ENCODE data around the gene KLHL22.

The KLHL22 gene

DNA sequence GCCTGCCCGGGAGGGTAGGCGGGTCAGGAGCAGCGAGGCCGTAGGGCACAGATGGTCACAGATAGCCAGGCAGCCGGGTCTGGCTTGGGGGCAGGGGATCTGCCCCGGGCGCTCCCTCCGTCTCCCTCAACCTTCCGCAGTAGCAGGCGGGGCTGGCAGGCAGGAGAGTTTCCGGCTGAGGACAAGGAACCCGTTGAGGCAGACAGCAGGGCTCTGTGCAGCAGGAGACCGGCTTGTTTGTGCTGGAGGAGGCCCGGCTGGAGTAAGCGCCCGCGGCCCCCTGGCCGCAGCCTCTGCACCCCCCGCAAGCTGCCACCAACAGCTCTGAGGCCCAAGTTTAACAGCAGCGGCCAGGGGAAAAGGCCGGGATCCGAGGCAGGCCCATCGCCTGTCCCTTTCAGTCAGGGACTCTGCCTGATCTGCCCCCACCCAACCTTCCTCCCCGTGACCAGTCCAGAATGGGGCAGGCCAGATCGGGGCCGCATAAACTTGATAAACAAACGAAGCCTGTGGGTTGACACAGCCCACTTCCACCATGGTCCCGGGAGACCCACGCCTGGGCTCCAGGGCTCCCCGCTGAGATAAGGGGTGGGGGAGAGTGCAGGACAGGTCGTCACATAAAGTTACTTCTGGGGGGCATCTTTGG, 71.6 kb downstream of the KLHL22 start:
- Histone ChIP-seq H3K36me3 (replicated peaks; ENCODE audit: insufficient read depth, low read length) (no peaks in the 10 kb centered on the region), H3K9me2 (replicated peaks; ENCODE audit: insufficient read depth, low read length) (no peaks in the 10 kb centered on the region), H3K79me2 (ENCODE audit: low read length) (no peaks in the 10 kb centered on the region), H3K9me3 (replicated peaks; ENCODE audit: insufficient read depth, low read length) (no peaks in the 10 kb centered on the region), H3K9ac (ENCODE audit: low read length) (no peak overlapping the region), H3F3A (ENCODE audit: insufficient read depth, low read length) (no peaks in the 10 kb centered on the region), H3K4me3 (ENCODE audit: low read length) (no peak overlapping the region), H3K27me3 (replicated peaks; ENCODE audit: insufficient read depth, low read length) (peaks cover 46% of the 10 kb centered on the region), H2AFZ (ENCODE audit: low read length) (no peak overlapping the region), H3K4me1 (ENCODE audit: low read length) (no peaks in the 10 kb centered on the region), H4K20me1 (ENCODE audit: insufficient read depth, low read length) (no peaks in the 10 kb centered on the region), H3K27ac (ENCODE audit: low read length) (no peak overlapping the region), H3K4me2 (ENCODE audit: low read depth, low read length) (no peak overlapping the region)
- no peak for DNase-seq
- TF ChIP-seq EZH2phosphoT487 (IDR thresholded peaks at IDR 0.05; ENCODE audit: low read length): no peak
- TF ChIP-seq, protein P1, sequence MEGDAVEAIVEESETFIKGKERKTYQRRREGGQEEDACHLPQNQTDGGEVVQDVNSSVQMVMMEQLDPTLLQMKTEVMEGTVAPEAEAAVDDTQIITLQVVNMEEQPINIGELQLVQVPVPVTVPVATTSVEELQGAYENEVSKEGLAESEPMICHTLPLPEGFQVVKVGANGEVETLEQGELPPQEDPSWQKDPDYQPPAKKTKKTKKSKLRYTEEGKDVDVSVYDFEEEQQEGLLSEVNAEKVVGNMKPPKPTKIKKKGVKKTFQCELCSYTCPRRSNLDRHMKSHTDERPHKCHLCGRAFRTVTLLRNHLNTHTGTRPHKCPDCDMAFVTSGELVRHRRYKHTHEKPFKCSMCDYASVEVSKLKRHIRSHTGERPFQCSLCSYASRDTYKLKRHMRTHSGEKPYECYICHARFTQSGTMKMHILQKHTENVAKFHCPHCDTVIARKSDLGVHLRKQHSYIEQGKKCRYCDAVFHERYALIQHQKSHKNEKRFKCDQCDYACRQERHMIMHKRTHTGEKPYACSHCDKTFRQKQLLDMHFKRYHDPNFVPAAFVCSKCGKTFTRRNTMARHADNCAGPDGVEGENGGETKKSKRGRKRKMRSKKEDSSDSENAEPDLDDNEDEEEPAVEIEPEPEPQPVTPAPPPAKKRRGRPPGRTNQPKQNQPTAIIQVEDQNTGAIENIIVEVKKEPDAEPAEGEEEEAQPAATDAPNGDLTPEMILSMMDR (IDR thresholded peaks at IDR 0.05; ENCODE audit: low read length): no peak
- TF ChIP-seq EZH2 (optimal IDR thresholded peaks at IDR 0.05; ENCODE audit: low read depth, low read length): no peak

- H3K27me3 ChIP-seq (replicated peaks; ENCODE audit: insufficient read depth, low read length): peaks cover 38% of the 10 kb centered on the region
- no peaks in the 10 kb centered on the region for H3K9me3 ChIP-seq (replicated peaks; ENCODE audit: insufficient read depth, low read length)
- H3F3A ChIP-seq (ENCODE audit: insufficient read depth, low read length): no peaks in the 10 kb centered on the region
- H2AFZ ChIP-seq (ENCODE audit: low read length): no peak overlapping the region
- no peak for DNase-seq
- H3K4me2 ChIP-seq (ENCODE audit: low read depth, low read length): no peak overlapping the region
- no peaks in the 10 kb centered on the region for H3K79me2 ChIP-seq (ENCODE audit: low read length)
- H3K27ac ChIP-seq (ENCODE audit: low read length): no peak overlapping the region
- H3K9ac ChIP-seq (ENCODE audit: low read length): no peak overlapping the region
- no peaks in the 10 kb centered on the region for H4K20me1 ChIP-seq (ENCODE audit: insufficient read depth, low read length)
- H3K9me2 ChIP-seq (replicated peaks; ENCODE audit: insufficient read depth, low read length): no peaks in the 10 kb centered on the region
- H3K36me3 ChIP-seq (replicated peaks; ENCODE audit: insufficient read depth, low read length): no peaks in the 10 kb centered on the region
- TF ChIP-seq EZH2phosphoT487 (IDR thresholded peaks at IDR 0.05; ENCODE audit: low read length) (no peak), EZH2 (optimal IDR thresholded peaks at IDR 0.05; ENCODE audit: low read depth, low read length) (no peak)
- TF ChIP-seq, protein P1 (IDR thresholded peaks at IDR 0.05; ENCODE audit: low read length): no peak
- no peak overlapping the region for H3K4me3 ChIP-seq (ENCODE audit: low read length)
- H3K4me1 ChIP-seq (ENCODE audit: low read length): no peaks in the 10 kb centered on the region
Measured at GRCh38 chr22:20423008-20423905, 72.3 kb downstream of the KLHL22 start.

- no peaks in the 10 kb centered on the region for H3F3A ChIP-seq (ENCODE audit: insufficient read depth, low read length)
- no peaks in the 10 kb centered on the region for H3K79me2 ChIP-seq (ENCODE audit: low read length)
- no peak for DNase-seq
- no peaks in the 10 kb centered on the region for H3K9me2 ChIP-seq (replicated peaks; ENCODE audit: insufficient read depth, low read length)
- no peak overlapping the region for H3K27ac ChIP-seq (ENCODE audit: low read length)
- no peaks in the 10 kb centered on the region for H3K36me3 ChIP-seq (replicated peaks; ENCODE audit: insufficient read depth, low read length)
- H3K27me3 ChIP-seq (replicated peaks; ENCODE audit: insufficient read depth, low read length): peaks cover 37% of the 10 kb centered on the region
- H3K4me3 ChIP-seq (ENCODE audit: low read length): no peak overlapping the region
- no peaks in the 10 kb centered on the region for H3K4me1 ChIP-seq (ENCODE audit: low read length)
- no peak overlapping the region for H2AFZ ChIP-seq (ENCODE audit: low read length)
- TF ChIP-seq, protein P1 (IDR thresholded peaks at IDR 0.05; ENCODE audit: low read length): no peak
- TF ChIP-seq EZH2 (optimal IDR thresholded peaks at IDR 0.05; ENCODE audit: low read depth, low read length) (no peak), EZH2phosphoT487 (IDR thresholded peaks at IDR 0.05; ENCODE audit: low read length) (no peak)
- H3K9ac ChIP-seq (ENCODE audit: low read length): no peak overlapping the region
- no peak overlapping the region for H3K4me2 ChIP-seq (ENCODE audit: low read depth, low read length)
- no peaks in the 10 kb centered on the region for H4K20me1 ChIP-seq (ENCODE audit: insufficient read depth, low read length)
- H3K9me3 ChIP-seq (replicated peaks; ENCODE audit: insufficient read depth, low read length): no peaks in the 10 kb centered on the region
Measured at GRCh38 chr22:20422271-20423007, 73.2 kb downstream of the KLHL22 start.
